Breast epithelium (tissue), 4 donors: ENCODE data around the gene HOXC11. TPM values are rescaled to one million over a fixed set of nuclear protein-coding genes. Genes with fewer than 3 reads are reported as not detected.

Experiments used
- DNase-seq, 2 donors: peaks; one replicate each; pipeline ENCODE4 v3.0.0-alpha.2; 2019; ENCODE audit warnings: low spot score in 2 of 2
- H3K27ac ChIP-seq, 2 donors: fragments of 200-600 bp; sonication (generic) in 1 of 2; one replicate each; pipeline ENCODE4 v1.5.1; 2016 to 2019; ENCODE audit warnings: mild to moderate bottlenecking in 1 of 2
- H3K27me3 ChIP-seq, 2 donors: fragments of 200-600 bp; sonication (generic) in 1 of 2; one replicate each; pipeline versions ENCODE4 v1.5.1 to v1.6.0; 2017 to 2019; ENCODE audit warnings: control low read depth in 1 of 2, mild to moderate bottlenecking in 1 of 2
- H3K36me3 ChIP-seq: fragments of 200-600 bp; one replicate; pipeline ENCODE4 v1.5.1; 2019
- H3K4me1 ChIP-seq, 2 donors: fragments of 200-600 bp; sonication (generic); one replicate each; pipeline ENCODE4 v1.5.1; 2016 to 2019; ENCODE audit warnings: control low read depth in 1 of 2
- H3K4me3 ChIP-seq, 3 donors: fragments of 200-600 bp; sonication (generic); 1 replicate in 2 of 3; 2 replicates in 1 of 3; pipeline ENCODE4 v1.5.1; 2016 to 2019; ENCODE audit warnings: mild to moderate bottlenecking in 3 of 3, moderate library complexity in 2 of 3
- H3K9me3 ChIP-seq, 2 donors: fragments of 200-600 bp; sonication (generic) in 1 of 2; one replicate each; pipeline ENCODE4 v1.5.1; 2016 to 2019; ENCODE audit warnings: control low read depth in 1 of 2
- CTCF ChIP-seq, 3 donors: fragments of 450-650 bp; IDR thresholded peaks; one replicate each; pipeline ENCODE4 v1.5.1; 2016 to 2017; ENCODE audit warnings: antibody characterized with exemption in 3 of 3, mild to moderate bottlenecking in 3 of 3, moderate library complexity in 3 of 3
- POLR2A ChIP-seq: fragments of 450-650 bp; IDR thresholded peaks from one replicate; pipeline ENCODE4 v1.6.1; 2016; ENCODE audit warnings: antibody characterized with exemption, mild to moderate bottlenecking, moderate library complexity
- POLR2AphosphoS5 ChIP-seq, 3 donors: sonication (generic); formaldehyde crosslinking; IDR thresholded peaks; one replicate each; pipeline ENCODE4 v1.6.1; 2017; ENCODE audit warnings: antibody characterized with exemption in 3 of 3
- intact Hi-C: fragments of 100-400 bp; cut with DNase I; formaldehyde crosslinking; loops from one replicate; pipeline ENCODE4 v1.15.1; 2023; ENCODE audit warnings: low total_unique reads
- total RNA-seq, 3 donors: library from RNA; depleted of rRNA; stranded (reverse); fragments of >200 nt; gene quantifications; one replicate each; pipeline ENCODE4 v1.1.0, GENCODE V29; 2016

Gene HOXC11
- total RNA-seq, 3 donors from 2014 or later, result 0.29 TPM; not detected in 2

DNA sequence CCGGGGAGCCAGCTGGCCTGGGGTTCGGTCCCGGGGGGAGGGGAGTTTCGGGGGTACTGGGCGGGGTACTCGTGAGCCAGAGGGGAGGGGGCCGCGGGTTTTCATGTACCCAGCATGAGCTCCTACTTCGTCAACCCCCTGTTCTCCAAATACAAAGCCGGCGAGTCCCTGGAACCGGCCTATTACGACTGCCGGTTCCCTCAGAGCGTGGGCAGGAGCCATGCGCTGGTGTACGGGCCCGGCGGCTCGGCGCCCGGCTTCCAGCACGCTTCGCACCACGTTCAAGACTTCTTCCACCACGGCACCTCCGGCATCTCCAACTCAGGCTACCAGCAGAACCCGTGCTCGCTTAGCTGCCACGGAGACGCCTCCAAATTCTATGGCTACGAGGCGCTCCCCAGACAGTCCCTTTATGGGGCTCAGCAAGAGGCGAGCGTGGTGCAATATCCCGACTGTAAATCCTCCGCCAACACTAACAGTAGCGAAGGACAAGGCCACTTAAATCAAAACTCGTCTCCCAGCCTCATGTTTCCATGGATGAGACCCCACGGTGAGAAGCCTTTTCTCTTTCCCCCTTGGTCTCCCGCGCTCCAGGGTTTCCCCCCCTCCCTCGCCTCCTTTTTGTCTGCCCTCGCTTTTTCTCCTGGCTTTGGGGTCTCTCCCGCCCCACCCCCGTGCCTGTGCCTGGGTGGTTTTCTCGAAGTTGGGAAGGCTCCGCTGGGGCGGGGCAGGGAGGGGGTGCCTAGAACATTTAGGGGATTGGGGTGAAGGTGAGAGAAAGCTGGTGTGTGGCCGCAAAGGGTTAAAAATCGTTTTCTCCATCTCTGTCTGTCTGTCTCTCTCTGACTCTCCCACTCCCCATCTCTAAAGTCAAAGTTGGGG, 36.5 kb downstream of the HOXC11 start:
- H3K4me1 ChIP-seq, result peaks cover 0 to 7% of the 10 kb centered on the region in 2 donors
- H3K27ac ChIP-seq, result peak overlapping the region; percentile 50 to 85
- DNase-seq, result no peak
- no peak for TF ChIP-seq CTCF (IDR thresholded peaks at IDR 0.05)
- TF ChIP-seq POLR2A, result no peak
- TF ChIP-seq POLR2AphosphoS5 (IDR thresholded peaks at IDR 0.05), result no peak
- intact Hi-C loops, result loop anchor here (10.0 kb wide), 2 partner anchors 195 to 1955 kb away; partner anchors contain the start of genes CDK2 and PMEL
- H3K36me3 ChIP-seq, result no peaks in the 10 kb centered on the region
- H3K4me3 ChIP-seq, result peak overlapping the region; percentile 53 to 71 (median 55)
- peaks cover 0 to 2% of the 10 kb centered on the region in 2 donors for H3K27me3 ChIP-seq
- H3K9me3 ChIP-seq, result no peaks in the 10 kb centered on the region

- DNase-seq, result no peak
- Histone ChIP-seq H3K4me1 (peaks cover 0 to 7% of the 10 kb centered on the region in 2 donors), H3K27ac (peak overlapping the region; percentile 1 to 85), H3K9me3 (no peaks in the 10 kb centered on the region), H3K36me3 (no peaks in the 10 kb centered on the region), H3K4me3 (peak overlapping the region; percentile 53 to 71 (median 55)), H3K27me3 (no peaks in the 10 kb centered on the region)
- intact Hi-C loops, result no loop called here
- TF ChIP-seq CTCF (IDR thresholded peaks at IDR 0.05) (no peak), POLR2AphosphoS5 (IDR thresholded peaks at IDR 0.05) (no peak), POLR2A (no peak)
These were observed 37.4 kb downstream of the HOXC11 start for GRCh38 chr12:54010053-54010971.

- no peaks in the 10 kb centered on the region for H3K9me3 ChIP-seq
- DNase-seq, result no peak
- intact Hi-C loops, result no loop called here
- peak overlapping the region; percentile 48 to 85 for H3K27ac ChIP-seq
- H3K27me3 ChIP-seq, result no peaks in the 10 kb centered on the region
- peak overlapping the region; percentile 53 to 71 (median 55) for H3K4me3 ChIP-seq
- H3K4me1 ChIP-seq, result peaks cover 0 to 7% of the 10 kb centered on the region in 2 donors
- TF ChIP-seq POLR2A (no peak), POLR2AphosphoS5 (IDR thresholded peaks at IDR 0.05) (no peak), CTCF (IDR thresholded peaks at IDR 0.05) (no peak)
- H3K36me3 ChIP-seq, result no peaks in the 10 kb centered on the region
These were observed 38.2 kb downstream of the HOXC11 start for GRCh38 chr12:54010972-54011664.

DNA sequence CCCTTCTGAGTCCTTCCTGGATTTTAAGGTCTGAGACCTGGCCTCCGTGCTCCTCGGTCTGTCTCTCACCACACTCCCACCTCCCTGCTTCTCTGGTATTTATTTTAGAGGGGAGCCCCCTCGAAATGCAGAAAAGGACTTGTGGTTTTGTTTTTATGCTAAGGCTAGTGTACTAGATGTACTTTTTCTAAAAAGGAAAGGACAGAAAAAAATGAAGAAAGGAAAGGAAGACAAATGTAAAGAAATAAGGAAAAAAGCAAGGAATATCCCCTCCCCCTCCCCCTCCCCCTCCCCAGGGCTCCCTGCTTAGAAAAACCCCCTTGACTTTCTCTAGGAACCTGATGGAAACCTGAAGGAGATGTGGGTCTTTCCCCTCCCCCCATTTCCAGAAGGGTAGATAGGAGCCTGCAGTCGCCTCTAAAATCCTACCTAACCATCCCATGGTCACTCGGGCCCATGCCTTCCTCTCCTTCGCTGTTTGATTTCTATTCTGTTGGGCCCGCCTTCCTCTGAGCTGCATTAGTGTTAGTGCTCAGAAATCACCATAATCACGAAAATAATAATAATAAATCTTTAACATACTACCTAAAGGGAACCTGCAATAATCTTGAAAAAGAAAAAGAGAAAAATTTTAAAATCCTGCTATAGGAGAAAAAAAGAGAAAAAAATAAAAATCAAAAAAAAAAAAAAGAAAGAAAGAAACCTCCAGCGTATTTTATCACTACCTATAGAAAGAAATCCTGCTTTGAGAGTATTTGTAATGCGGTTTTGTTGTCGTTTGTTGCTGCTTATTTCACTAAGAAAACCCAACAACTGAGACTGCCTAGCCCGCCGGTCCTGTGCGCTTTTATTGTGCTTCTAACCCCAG, 39.0 kb downstream of the HOXC11 start:
- Histone ChIP-seq H3K27me3 (no peaks in the 10 kb centered on the region), H3K27ac (peak overlapping the region; percentile 30 to 48), H3K9me3 (no peaks in the 10 kb centered on the region), H3K4me3 (peak overlapping the region in 1 of 3 donors; percentile 53), H3K4me1 (peaks cover 0 to 7% of the 10 kb centered on the region in 2 donors), H3K36me3 (no peaks in the 10 kb centered on the region)
- no peak for TF ChIP-seq POLR2A
- no peak for TF ChIP-seq CTCF (IDR thresholded peaks at IDR 0.05)
- TF ChIP-seq POLR2AphosphoS5 (IDR thresholded peaks at IDR 0.05), result no peak
- no peak for DNase-seq
- intact Hi-C loops, result no loop called here
